HepG2 (cell line): ENCODE data around the gene IL22. TPM values are rescaled to one million over a fixed set of nuclear protein-coding genes. Genes with fewer than 3 reads are reported as not detected.

ENCODE experiments used
- ARID3A ChIP-seq: IDR thresholded peaks from 2 replicates; pipeline ENCODE4 v1.6.1; 2012; ENCODE audit warnings: low read depth, low read length, improper control_type of control experiment
- CENPX ChIP-seq: sonication (generic); formaldehyde crosslinking; IDR thresholded peaks from 2 replicates; pipeline ENCODE4 v1.9.0; 2021; ENCODE audit warnings: mild to moderate bottlenecking, missing genetic modification reagents, moderate library complexity
- GMEB1 ChIP-seq: sonication (generic); formaldehyde crosslinking; IDR thresholded peaks from 2 replicates; pipeline ENCODE4 v1.5.1; 2020; ENCODE audit warnings: missing genetic modification reagents, mild to moderate bottlenecking, borderline replicate concordance
- GTF2F1 ChIP-seq: fragments of 150-350 bp; IDR thresholded peaks from 2 replicates; pipeline ENCODE4 v1.6.1; 2014; ENCODE audit warnings: low read length
- HMG20B ChIP-seq: conservative IDR thresholded peaks from 2 replicates; pipeline ENCODE4 v1.6.1; 2016; ENCODE audit warnings: missing genetic modification reagents, missing compliant biosample characterization
- KLF9 ChIP-seq: IDR thresholded peaks from 2 replicates; pipeline ENCODE4 v1.6.1; 2016; ENCODE audit warnings: low read depth
- PAF1 ChIP-seq: IDR thresholded peaks from 2 replicates; pipeline ENCODE4 v1.6.1; 2016; ENCODE audit warnings: missing genetic modification reagents, missing compliant biosample characterization
- PRDM15 ChIP-seq: sonication (generic); formaldehyde crosslinking; IDR thresholded peaks from 2 replicates; pipeline ENCODE4 v1.4.0; 2020; ENCODE audit warnings: missing genetic modification reagents
- RAD21 ChIP-seq: fragments of 450-650 bp; formaldehyde crosslinking; IDR thresholded peaks from 2 replicates; pipeline ENCODE4 v1.5.0; 2020; ENCODE audit warnings: mild to moderate bottlenecking
- SP5 ChIP-seq: IDR thresholded peaks from 2 replicates; pipeline ENCODE4 v1.6.1; 2016; ENCODE audit warnings: low read depth, borderline replicate concordance
- TBL1XR1 ChIP-seq: fragments of 150-350 bp; IDR thresholded peaks from 2 replicates; pipeline ENCODE4 v1.6.1; 2014; ENCODE audit warnings: borderline replicate concordance, low read length; ENCODE audit not compliant: partially characterized antibody
- ZFP82 ChIP-seq: sonication (generic); formaldehyde crosslinking; IDR thresholded peaks from 2 replicates; pipeline ENCODE4 v1.5.1; 2020; ENCODE audit warnings: mild to moderate bottlenecking, missing genetic modification reagents, borderline replicate concordance
- ZNF17 ChIP-seq: sonication (generic); formaldehyde crosslinking; IDR thresholded peaks from 2 replicates; pipeline ENCODE4 v1.5.0; 2020; ENCODE audit warnings: mild to moderate bottlenecking, missing genetic modification reagents
- ZNF274 ChIP-seq: sonication (generic); formaldehyde crosslinking; IDR thresholded peaks from 2 replicates; pipeline ENCODE4 v1.5.1; 2020; ENCODE audit warnings: mild to moderate bottlenecking, missing genetic modification reagents
- ZNF350 ChIP-seq: sonication (generic); formaldehyde crosslinking; IDR thresholded peaks from 2 replicates; pipeline ENCODE4 v1.4.0; 2020; ENCODE audit warnings: mild to moderate bottlenecking, low read depth, missing genetic modification reagents, borderline replicate concordance
- ZNF530 ChIP-seq: sonication (generic); formaldehyde crosslinking; IDR thresholded peaks from 2 replicates; pipeline ENCODE4 v1.5.0; 2020; ENCODE audit warnings: low read depth, mild to moderate bottlenecking, missing genetic modification reagents
- ZNF672 ChIP-seq: sonication (generic); formaldehyde crosslinking; IDR thresholded peaks from 2 replicates; pipeline ENCODE4 v1.8.1; 2022; ENCODE audit warnings: missing genetic modification reagents
- ZNF691 ChIP-seq: sonication (generic); formaldehyde crosslinking; IDR thresholded peaks from 2 replicates; pipeline ENCODE4 v1.4.0; 2020; ENCODE audit warnings: missing genetic modification reagents, low read depth, mild to moderate bottlenecking, borderline replicate concordance
- polyA plus RNA-seq, 8 experiments: library from polyadenylated mRNA; depleted of rRNA in 3 of 8; stranded (reverse) in 7 of 8; unstranded in 1 of 8; fragments of >200 nt; fragmentation: Illumina TruSeq in 4 of 8; extraction: Trizol in 4 of 8; gene quantifications; 2 replicates each; pipeline versions ENCODE4 v1.2.1 to v1.2.3, GENCODE V29; 2011 to 2016; ENCODE audit warnings: low read depth in 4 of 8, missing spikeins in 1 of 8, mixed read lengths in 1 of 8; ENCODE audit not compliant: insufficient read depth in 1 of 8
- total RNA-seq, 5 experiments: library from RNA; depleted of rRNA; stranded (reverse); fragments of >200 nt; fragmentation: Illumina TruSeq; extraction: Trizol; gene quantifications; 2 replicates each; pipeline ENCODE4 v1.2.3, GENCODE V29; 2016; ENCODE audit warnings: low read depth in 1 of 5
- TF ChIP-seq, protein P1 (sequence below): sonication (generic); formaldehyde crosslinking; IDR thresholded peaks from 2 replicates; pipeline ENCODE4 v1.8.1; 2022; ENCODE audit warnings: low read depth, mild to moderate bottlenecking, missing genetic modification reagents

IL22 gene
- total and polyA plus RNA-seq, 2 of the 13 experiments (the other 11 are each of a cell fraction or from before 2014, with no cell fraction given) = not detected

DNA sequence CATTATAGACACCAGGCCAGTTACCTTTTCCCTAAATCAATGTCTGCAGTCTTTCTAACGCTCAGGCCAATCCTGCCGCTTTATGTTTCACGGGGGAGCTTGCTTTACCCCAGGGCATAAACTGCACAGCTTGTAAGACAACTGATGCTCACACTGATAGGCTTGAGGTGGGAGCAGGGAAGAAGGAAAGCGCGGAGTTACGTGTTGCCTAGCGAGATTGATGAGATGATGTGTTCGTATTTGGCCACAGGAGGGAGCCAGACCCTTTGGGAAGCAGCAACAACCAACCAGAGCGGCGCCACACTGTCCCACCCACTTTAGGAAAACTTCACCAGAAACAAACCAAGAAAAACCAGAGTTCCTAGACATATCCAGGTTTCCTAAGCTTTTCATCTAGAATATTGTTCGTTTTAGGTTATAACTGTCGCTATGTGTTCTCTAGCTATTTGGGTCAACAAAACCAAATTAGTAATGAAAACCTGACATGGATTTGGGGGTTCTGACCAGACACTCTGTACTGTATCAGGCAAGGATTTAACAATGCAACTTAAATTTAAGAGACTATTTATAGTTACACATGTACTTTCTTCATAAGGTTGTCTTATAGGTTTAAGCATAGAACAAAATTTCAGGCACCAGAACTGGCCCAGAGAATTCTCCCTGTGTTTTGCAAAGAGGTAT is 30.2 kb downstream of the IL22 start (continued):
- TF ChIP-seq, protein P1, sequence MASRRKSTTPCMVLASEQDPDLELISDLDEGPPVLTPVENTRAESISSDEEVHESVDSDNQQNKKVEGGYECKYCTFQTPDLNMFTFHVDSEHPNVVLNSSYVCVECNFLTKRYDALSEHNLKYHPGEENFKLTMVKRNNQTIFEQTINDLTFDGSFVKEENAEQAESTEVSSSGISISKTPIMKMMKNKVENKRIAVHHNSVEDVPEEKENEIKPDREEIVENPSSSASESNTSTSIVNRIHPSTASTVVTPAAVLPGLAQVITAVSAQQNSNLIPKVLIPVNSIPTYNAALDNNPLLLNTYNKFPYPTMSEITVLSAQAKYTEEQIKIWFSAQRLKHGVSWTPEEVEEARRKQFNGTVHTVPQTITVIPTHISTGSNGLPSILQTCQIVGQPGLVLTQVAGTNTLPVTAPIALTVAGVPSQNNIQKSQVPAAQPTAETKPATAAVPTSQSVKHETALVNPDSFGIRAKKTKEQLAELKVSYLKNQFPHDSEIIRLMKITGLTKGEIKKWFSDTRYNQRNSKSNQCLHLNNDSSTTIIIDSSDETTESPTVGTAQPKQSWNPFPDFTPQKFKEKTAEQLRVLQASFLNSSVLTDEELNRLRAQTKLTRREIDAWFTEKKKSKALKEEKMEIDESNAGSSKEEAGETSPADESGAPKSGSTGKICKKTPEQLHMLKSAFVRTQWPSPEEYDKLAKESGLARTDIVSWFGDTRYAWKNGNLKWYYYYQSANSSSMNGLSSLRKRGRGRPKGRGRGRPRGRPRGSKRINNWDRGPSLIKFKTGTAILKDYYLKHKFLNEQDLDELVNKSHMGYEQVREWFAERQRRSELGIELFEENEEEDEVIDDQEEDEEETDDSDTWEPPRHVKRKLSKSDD (CRISPR knock-in tag) = no peak
- TF ChIP-seq ZFP82 (CRISPR knock-in tag) (no peak), SP5 (peak; percentile 66; the same call in 1 of the 2 replicates), KLF9 (CRISPR knock-in tag) (no peak), ZNF530 (CRISPR knock-in tag) (no peak), ZNF350 (no peak), ZNF17 (no peak), HMG20B (CRISPR knock-in tag) (no peak), GTF2F1 (no peak), PAF1 (no peak), ZNF672 (CRISPR knock-in tag) (no peak), PRDM15 (CRISPR knock-in tag) (peak; percentile 21; the same call in 1 of the 2 replicates), CENPX (CRISPR knock-in tag) (no peak), ZNF274 (CRISPR knock-in tag) (no peak), ZNF691 (no peak), ARID3A (peak; percentile 70), GMEB1 (no peak), RAD21 (peak; percentile 82), TBL1XR1 (no peak)
